ENCODE data around the gene USP38. TPM values are rescaled to one million over a fixed set of nuclear protein-coding genes. Genes with fewer than 3 reads are reported as not detected.

The USP38 gene
- polyA plus RNA-seq, 3 donors = 7.3 to 19.3 (median 12.4) TPM

- Histone ChIP-seq H3K9ac (ENCODE audit: insufficient read depth, low read length, poor library complexity, severe bottlenecking) (no peak overlapping the region), H3K36me3 (replicated peaks in 1 of 2; ENCODE audit: control insufficient read depth in 1 of 2, insufficient read depth in 2 of 2, low read length in 2 of 2) (peaks cover 34 to 42% of the 10 kb centered on the region in 2 donors), H3K4me2 (replicated peaks; ENCODE audit: extremely low read depth, low read length, poor library complexity, severe bottlenecking) (peak overlapping the region; percentile 73), H3K4me1 (ENCODE audit: control insufficient read depth in 1 of 2, insufficient read depth in 2 of 2, low read length in 2 of 2) (peaks cover 37 to 57% of the 10 kb centered on the region in 2 donors), H4K20me1 (ENCODE audit: insufficient read depth, low read length) (peaks cover 67% of the 10 kb centered on the region), H3K27me3 (ENCODE audit: control insufficient read depth in 2 of 2, insufficient read depth in 2 of 2, low read length in 2 of 2) (no peaks in the 10 kb centered on the region), H3K79me2 (ENCODE audit: insufficient read depth, low read length) (peaks cover 73% of the 10 kb centered on the region), H3K27ac (ENCODE audit: low read depth in 1 of 2, low read length in 2 of 2) (peak overlapping the region in 1 of 2 donors; percentile 55), H3K9me3 (replicated peaks in 1 of 2; ENCODE audit: control insufficient read depth in 1 of 2, insufficient read depth in 1 of 2, low read length in 2 of 2) (no peaks in the 10 kb centered on the region), H3K4me3 (replicated peaks in 1 of 3; ENCODE audit: low read depth in 2 of 3, low read length in 3 of 3) (peak overlapping the region in 2 of 3 experiments; percentile 9 to 85), H2AFZ (ENCODE audit: insufficient read depth, low read depth, low read length, poor library complexity, severe bottlenecking) (no peak overlapping the region)
- Mint-ChIP-seq H3K4me3 (peak overlapping the region; percentile 45 to 67), H3K36me3 (peaks cover 38 to 42% of the 10 kb centered on the region in 2 donors), H3K27ac (peak overlapping the region; percentile 41 to 79 (median 66)), H3K9me3 (peaks cover 0 to 1% (median 0%) of the 10 kb centered on the region in 7 donors), H3K4me1 (peaks cover 53% of the 10 kb centered on the region), H3K27me3 (ENCODE audit: low read depth in 3 of 3) (no peaks in the 10 kb centered on the region)
- TF ChIP-seq CTCF (IDR thresholded peaks at IDR 0.05) = no peak
- no CpG with 5 or more reads among the region's 3 CpGs for WGBS (ENCODE audit: insufficient coverage)
- DNase-seq = no peak
- intact Hi-C loops (cut with micrococcal nuclease) = loop anchor here (5.0 to 10.0 kb wide), 4 partner anchors 146 to 1964 kb away; partner anchors contain the start of genes GAB1 (in 2 of the 2), SMARCA5 (in 2 of the 2) and ZNF330 (in 1 of the 2)
Observed at GRCh38 chr4:143188136-143189088, 3.7 kb downstream of the USP38 start.

GRCh38 chr4:143189528-143189927 is 4.8 kb downstream of the USP38 start:
- H3K4me1 Mint-ChIP-seq = peaks cover 46% of the 10 kb centered on the region
- H3K4me2 ChIP-seq (replicated peaks; ENCODE audit: extremely low read depth, low read length, poor library complexity, severe bottlenecking) = peak overlapping the region; percentile 73
- no peaks in the 10 kb centered on the region for H3K9me3 ChIP-seq (replicated peaks in 1 of 2; ENCODE audit: control insufficient read depth in 1 of 2, insufficient read depth in 1 of 2, low read length in 2 of 2)
- H3K27ac Mint-ChIP-seq = peak overlapping the region in 6 of 7 donors; percentile 6 to 71 (median 46)
- DNase-seq = no peak
- peak overlapping the region in 1 of 2 donors; percentile 52 for H3K27ac ChIP-seq (ENCODE audit: low read depth in 1 of 2, low read length in 2 of 2)
- no peak for TF ChIP-seq CTCF (IDR thresholded peaks at IDR 0.05)
- H4K20me1 ChIP-seq (ENCODE audit: insufficient read depth, low read length) = peaks cover 73% of the 10 kb centered on the region
- H2AFZ ChIP-seq (ENCODE audit: insufficient read depth, low read depth, low read length, poor library complexity, severe bottlenecking) = no peak overlapping the region
- peak overlapping the region in 1 of 2 donors; percentile 44 for H3K4me3 Mint-ChIP-seq
- H3K27me3 Mint-ChIP-seq (ENCODE audit: low read depth in 3 of 3) = no peaks in the 10 kb centered on the region
- no CpG with 5 or more reads among the region's 4 CpGs for WGBS (ENCODE audit: insufficient coverage)
- H3K27me3 ChIP-seq (ENCODE audit: control insufficient read depth in 2 of 2, insufficient read depth in 2 of 2, low read length in 2 of 2) = no peaks in the 10 kb centered on the region
- peaks cover 0 to 1% (median 0%) of the 10 kb centered on the region in 7 donors for H3K9me3 Mint-ChIP-seq
- peaks cover 45 to 51% of the 10 kb centered on the region in 2 donors for H3K36me3 Mint-ChIP-seq
- peak overlapping the region in 1 of 3 experiments; percentile 1 for H3K4me3 ChIP-seq (replicated peaks in 1 of 3; ENCODE audit: low read depth in 2 of 3, low read length in 3 of 3)
- peaks cover 42 to 53% of the 10 kb centered on the region in 2 donors for H3K36me3 ChIP-seq (replicated peaks in 1 of 2; ENCODE audit: control insufficient read depth in 1 of 2, insufficient read depth in 2 of 2, low read length in 2 of 2)
- H3K9ac ChIP-seq (ENCODE audit: insufficient read depth, low read length, poor library complexity, severe bottlenecking) = no peak overlapping the region
- intact Hi-C loops (cut with micrococcal nuclease) = loop anchor here (5.0 to 10.0 kb wide), 4 partner anchors 145 to 1965 kb away; partner anchors contain the start of genes GAB1 (in 2 of the 2), SMARCA5 (in 2 of the 2) and ZNF330 (in 1 of the 2)
- H3K79me2 ChIP-seq (ENCODE audit: insufficient read depth, low read length) = peaks cover 79% of the 10 kb centered on the region
- H3K4me1 ChIP-seq (ENCODE audit: control insufficient read depth in 1 of 2, insufficient read depth in 2 of 2, low read length in 2 of 2) = peaks cover 31 to 49% of the 10 kb centered on the region in 2 donors

Data from CD14-positive monocyte (primary cell).